NCI-H774 (cell line): ENCODE data around the gene INO80B.

Experiments
- DNase-seq: peaks from one replicate; lab custom pipeline; 2025; lab: John Stamatoyannopoulos, UW

Gene INO80B

DNA sequence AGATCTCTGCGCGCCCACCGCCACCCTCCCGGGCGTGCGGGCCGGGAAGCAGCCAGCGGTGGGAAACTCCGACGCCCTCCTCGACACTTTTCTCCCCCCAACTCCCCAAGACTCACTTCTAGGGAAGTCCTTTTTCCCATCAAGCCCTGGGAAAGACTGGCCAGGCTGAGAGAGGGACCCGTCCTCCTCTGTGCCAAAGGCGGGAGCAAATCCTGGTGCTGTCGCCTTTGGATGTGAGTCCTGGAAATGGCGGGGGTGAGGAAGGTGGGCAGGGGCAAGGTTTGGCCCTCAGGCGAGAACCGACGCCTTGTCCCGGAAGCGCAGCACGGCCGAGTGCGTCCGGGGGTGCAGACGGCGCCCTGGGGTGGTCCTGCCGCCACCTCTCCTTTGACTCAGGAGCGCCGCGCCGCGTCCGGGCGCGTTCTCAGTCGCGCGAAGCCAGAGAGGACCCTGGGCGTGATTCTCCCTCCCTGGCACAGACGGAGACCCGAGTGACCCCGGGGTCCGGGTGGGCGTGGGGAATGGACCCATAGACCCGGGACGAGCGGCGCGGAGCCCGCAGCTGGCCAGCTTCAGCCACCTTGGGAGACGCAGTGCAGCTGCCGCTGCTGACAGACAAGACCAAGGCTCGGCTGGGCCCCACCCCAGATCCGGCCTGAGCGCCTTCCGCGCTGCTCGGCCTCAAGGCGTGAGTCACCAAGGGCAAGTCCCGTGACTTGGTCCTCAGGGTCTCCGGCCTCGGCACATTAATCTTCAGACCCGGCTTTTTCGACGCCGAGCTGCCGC is 48.0 kb downstream of the INO80B start:
- no peak for DNase-seq

GRCh38 chr2:74503506-74504475 is 48.9 kb downstream of the INO80B start:
- no peak for DNase-seq

- DNase-seq: no peak
These were observed 49.7 kb downstream of the INO80B start for GRCh38 chr2:74504591-74504990.

- DNase-seq: no peak
These were observed 50.8 kb downstream of the INO80B start for GRCh38 chr2:74505448-74506246.

DNA sequence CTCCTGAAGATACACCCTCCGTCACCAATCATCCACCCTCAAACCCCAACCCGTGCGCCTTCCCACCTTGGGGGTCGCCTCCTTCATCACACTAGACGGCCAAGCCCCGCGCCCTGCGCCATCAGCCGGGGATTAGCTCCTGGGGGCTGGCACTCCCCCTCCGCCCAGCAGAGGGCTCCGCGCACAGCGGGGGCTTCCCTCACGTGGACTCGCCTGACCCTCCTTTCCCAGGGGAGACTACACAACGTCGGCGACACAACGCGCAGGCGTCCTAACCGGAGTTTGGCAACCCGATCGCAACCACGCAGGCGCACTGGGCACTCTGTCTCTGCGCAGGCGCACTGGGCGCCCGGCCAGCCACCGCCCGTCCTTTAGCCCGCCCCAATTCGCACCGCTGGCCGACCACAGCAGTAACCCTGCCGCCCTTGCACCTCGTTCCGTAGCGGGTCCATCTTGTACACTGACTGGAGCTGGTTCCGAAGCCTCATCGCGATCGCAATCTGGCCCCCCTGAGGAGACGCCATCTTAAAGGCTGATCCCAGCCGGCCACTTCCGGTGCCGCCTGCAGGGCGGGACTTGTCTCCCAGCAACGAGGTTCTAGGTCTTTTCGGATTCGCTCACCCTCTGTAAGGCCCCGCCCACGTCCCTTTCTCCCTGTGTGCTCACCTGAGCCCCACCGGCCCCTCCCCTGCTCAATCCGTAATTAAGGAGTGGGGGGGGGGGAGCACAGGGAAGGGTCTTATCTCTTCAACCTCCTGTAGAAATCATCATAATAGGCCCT is 52.4 kb downstream of the INO80B start, which contains the start of gene PCGF1:
TSS of gene PCGF1 (minus strand) at position 551 of the 781 bp plus-strand sequence. CDS start at position 524, 27 bp downstream.
- peak; percentile 94 for DNase-seq
